Stimulated activated CD8-positive, alpha-beta memory T cell treated with anti-CD3 and anti-CD28 coated beads, Interleukin-7, amount 100 ng/mL, for 48 hours (primary cell): ENCODE data around the gene HMGB2.

Experiments
- DNase-seq, 2 donors: peaks; one replicate each; pipeline ENCODE4 v3.0.0-alpha.2; 2020; ENCODE audit warnings: low read depth in 1 of 2; ENCODE audit errors: extremely low read depth in 1 of 2

HMGB2 gene

DNA sequence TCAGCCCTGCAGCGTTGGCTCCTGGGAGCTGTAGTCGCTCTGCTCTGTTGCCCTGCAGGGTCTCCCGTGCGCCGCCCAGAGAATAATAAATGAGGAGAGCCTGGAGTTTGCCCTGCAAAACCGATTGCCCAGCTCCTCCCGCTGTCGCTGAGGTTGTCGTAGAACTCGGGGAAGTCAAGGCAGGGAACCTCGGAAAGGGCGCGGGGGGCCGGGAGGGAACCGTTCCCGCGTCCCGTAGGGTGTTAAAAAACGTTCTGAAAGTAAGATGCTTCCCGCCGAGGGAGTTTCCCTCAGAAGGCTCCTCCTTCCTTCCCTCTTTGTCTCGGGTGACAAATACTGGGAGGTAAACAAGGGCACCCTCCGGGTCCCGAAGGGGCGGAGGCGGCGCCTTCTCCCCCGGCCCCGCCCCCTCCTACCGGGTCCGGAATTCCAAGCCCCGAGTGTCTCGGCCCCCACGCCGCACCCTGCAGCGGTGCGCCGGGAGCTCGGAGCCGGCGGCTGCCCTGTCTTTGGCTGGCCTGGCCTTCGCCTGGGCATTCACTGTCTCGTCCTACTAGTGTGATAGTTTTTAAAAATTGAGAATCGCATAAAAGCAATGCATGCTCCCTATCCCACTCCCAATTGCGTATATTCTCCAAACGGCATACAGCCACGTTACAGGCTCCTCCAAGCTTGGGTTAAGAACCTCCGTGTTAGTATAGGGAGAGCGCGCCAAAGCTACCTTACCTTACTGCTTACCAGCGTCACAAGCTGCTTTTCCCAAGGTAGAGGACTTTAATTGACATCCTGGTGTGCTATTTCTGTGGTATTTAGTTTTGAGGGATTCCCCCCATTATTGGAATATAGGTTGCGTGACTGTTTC is 964 bp upstream of the HMGB2 start:
- DNase-seq = peak; percentile 33 to 48

DNA sequence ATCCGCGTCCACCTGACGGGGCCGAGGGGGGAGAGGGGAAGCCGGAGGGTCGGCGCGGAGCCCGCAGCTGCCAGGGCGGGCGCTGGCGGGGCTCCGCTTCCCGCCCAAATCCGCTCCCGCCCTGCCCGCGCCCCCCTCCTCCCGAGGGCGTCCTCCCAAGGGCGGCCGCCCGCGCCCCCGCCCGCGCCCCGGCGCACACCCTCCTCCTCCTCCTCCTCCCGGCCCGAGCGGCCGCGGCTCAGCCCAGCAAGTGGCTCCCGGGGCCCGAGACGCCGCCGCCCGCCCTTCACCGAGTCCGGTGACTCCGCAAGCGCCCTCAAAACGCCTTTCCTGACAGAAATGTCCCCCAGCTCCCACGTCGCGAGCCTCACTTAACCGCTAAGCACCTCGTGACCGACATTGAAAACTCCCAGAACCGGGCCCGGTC is 487 bp downstream of the HMGB2 start:
- no peak for DNase-seq

DNA sequence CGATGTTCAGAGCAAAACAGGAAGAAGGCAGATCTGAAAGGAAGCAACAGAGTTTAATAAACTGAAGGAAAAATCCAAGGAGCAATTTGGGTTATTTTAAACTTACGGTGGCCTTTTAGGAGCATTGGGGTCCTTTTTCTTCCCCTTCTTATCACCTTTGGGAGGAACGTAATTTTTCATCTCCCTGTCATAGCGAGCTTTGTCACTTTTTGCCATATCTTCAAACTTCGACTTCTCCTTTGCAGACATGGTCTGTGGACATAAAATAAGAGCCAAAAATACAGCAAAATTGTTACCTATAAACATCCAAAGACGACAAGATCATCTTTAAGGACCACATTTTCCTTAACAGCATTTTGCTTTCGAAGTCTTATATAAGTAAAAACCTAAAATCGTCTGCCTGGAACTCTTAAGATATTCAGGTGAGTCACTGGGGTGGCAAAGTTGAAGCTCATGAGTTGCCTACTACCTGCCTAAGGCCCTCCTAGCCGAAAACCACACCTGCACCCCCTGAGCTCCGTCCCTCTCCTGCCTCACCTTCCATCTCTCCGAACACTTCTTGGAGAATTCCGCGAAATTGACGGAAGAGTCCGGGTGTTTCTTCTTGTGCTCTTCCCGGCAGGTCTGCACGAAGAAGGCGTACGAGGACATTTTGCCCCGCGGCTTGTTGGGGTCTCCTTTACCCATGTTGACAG is 1.0 kb downstream of the HMGB2 start:
- DNase-seq = no peak

DNA sequence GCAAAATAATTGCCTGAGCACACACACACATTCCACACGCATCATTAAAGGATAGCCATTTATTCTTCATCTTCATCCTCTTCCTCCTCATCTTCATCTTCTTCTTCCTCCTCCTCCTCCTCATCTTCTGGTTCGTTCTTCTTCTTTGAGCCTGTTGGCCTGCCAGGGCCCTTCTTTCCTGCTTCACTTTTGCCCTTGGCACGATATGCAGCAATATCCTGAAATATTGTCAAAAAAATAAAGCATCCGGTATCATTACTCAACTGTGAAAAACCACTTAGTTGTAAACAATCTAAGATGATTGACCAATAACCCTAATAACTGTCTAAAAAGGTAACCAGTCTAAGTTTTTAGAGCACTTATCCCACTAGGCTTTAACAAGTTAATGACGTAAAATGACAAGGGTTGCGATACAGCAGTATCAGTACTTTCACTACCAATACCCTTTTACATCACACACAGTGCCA is 2.1 kb downstream of the HMGB2 start:
- no peak for DNase-seq

DNA sequence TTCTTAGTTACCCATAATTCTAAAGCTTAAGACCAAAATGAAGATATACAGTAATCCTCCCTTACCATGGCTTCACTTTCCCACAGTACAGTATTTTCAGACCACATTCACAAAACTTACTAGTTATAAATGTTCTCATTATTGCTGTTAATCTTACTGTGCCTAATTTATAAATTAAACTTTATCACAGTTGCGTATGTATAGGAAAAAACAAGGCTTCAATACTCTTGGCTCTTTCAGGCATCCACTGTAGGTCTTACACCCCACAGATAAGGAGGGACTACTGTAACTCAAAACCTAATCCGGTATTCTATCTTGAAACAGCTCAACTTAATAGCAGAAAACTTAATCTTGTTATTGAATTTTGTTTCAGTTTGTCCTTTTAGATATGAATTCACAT is 3.6 kb downstream of the HMGB2 start:
- no peak for DNase-seq

DNA sequence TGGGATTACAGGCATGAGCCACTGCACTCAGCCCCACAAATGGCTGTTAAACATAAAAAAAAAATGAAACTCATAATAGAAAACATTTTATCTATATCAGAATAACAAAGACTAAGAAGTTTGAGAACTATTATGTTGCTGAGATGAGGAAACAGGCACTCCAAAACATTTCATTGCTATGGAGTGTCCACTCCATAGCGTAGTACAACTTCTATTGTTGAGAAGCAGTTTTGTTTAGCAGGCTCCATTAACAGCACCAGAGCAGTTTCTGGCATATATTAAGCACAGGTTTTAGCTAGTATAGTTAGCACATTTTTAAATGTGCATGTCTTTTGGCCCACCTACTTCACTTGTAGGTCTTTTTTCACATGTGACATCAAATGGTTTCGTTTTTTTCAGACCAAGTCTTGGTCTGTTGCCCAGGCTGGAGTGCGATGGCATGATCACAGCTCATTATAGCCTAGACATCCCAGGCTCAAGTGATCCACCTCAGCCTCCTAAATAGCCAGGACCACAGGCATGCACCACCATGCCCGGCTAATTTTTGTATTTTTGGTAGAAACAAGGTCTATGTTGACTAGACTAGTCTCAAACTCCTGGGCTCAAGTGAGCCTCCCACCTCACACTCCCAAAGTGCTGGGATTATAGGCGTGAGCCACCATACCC is 5.8 kb downstream of the HMGB2 start:
- DNase-seq = no peak

DNA sequence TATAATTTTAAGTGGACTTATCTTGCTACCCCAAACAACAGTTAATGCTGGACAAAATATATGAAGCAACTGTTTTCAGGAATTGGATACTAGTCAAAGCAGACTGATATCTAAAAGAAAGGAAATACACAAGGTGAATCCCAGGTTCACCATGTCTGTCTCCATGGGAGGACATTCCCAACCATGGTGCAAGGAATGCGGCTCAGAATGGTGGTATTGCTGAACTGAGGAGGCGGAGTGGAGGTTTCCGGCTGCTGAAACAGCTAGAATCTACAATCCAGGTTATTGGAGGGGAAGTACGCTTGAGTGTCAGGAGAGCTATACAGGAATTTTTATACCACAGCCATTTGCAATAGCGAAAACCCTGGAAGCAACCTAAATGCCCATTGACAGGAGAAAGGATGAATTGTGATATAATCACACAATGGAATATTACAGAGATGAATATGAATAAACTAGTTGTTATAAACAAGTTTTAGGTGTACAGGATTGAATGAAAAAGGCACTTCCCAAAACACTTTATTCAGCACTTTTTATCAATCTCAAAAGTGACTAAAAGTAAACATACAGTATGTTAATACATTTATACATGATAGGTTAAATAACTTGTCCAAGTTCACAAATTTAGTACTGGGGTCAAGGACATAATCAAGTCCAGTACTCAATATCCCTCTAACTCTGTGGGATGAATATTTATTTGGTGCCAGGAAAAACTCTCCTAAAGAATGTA is 9.0 kb downstream of the HMGB2 start:
- no peak for DNase-seq

DNA sequence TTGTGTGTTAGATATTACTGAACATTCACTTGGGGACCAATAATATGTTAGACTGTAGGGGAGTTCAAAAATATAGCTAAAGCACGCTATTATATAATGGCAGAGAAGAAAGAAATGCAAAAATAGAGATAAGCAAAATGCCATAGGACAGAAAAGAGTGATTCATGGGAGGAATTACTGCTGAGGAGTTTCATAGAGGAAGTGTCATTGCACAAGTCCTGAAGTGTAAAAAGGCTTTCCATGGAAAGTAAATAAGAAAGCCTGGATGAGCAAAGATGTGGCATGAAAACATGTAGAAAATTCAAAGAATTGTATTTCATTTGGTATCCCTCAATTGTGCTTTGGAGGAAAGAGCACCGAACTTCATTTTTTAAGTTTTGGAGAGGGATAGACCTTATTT is 14.5 kb downstream of the HMGB2 start:
- DNase-seq = no peak

DNA sequence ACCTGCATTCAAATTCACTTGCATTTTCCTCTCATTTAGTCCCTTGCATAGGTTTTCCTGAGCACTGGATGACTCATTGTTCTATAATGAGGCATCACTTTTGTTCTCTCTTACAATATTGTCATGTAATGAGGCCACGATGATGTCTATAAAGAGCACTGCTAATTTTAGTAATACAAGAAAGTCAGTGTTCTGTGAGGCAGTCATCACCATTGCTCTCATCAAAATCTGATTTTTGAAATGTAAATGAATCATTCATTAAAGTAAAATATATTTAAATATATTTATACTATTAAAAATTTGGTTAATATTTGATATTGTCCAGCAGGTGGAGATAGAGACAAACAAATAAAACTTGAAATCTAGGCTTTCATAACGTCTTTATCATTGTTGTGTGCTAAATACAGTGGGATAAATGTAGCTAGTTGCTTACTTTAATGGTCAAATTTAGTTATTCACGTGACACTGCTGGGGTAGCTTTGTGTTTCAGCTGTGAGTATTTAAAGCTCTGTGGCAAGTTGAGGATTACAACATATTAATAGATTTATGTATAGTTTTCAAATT is 15.4 kb downstream of the HMGB2 start:
- no peak for DNase-seq

DNA sequence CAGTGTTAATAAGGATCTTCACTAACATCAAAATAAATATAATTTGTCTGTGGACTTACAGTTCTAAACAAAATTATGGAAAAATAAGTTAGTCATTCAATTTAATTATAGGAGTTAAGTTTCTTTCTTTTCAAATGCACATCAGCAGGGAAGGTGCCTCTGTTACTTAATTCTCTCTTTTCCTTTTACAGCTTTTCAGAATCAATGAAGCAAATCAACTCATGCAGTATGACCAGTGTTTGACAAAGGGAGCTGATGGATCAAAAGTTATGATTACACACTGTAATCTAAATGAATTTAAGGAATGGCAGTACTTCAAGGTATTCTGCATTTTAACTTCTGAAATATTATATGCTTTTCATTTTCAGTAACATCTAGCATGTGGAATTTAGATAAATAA is 15.9 kb downstream of the HMGB2 start:
- DNase-seq = no peak

DNA sequence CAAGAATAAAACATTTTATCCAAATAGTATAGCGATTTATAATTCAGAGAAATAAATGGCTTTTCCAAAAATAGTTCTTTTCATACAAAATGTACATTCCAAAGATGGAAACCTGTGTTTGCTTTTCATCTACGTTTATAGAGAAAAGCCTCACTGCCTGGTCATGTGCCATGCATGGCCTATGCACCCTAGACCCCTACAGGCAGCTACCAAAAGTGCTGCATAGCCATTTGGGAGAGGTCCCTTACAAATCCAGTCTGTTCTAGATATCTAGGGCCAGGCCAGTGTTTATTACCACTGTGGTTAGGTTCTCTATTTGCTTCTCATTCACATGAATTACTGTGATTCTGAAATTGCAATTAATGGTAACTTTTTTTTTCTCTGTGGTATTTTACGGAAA is 17.2 kb downstream of the HMGB2 start:
- DNase-seq = no peak

DNA sequence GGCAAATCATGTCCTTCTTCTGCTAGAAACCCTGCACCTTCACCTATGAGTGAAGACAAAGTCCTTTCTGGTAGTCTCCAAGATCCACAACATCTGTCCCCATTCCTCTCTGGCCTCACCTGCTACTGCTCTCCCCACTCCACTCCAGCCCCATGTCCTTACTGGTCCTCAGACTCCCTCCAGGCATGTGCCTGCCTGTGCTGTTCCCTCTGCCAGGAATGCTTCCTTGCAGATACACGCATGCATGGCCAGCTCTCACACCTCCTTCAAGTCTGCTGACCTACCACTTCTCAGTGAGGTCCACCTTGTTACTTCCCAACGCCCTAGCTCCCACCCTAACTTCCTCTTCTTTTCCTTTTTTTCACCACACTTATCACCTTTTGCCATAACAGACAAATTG is 18.1 kb downstream of the HMGB2 start:
- no peak for DNase-seq

DNA sequence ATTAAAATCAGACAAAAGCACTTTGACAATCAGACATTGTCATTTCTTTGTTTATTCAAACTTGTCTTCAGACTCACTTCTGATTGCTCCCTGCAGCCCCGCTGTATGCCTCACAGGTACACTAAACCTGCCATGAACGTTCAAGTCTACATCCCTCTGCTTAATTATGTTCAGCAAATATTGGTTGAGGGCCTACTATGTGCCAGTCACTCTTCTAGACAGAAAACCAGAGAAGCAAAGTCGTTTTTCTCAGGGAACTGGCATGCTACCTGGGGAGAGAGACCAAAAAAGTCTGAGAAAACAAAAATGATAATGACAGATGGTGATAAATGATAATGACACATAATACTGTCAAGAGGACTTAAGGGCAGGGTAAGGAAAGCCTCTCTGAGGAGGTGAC is 19.4 kb downstream of the HMGB2 start:
- DNase-seq = no peak

DNA sequence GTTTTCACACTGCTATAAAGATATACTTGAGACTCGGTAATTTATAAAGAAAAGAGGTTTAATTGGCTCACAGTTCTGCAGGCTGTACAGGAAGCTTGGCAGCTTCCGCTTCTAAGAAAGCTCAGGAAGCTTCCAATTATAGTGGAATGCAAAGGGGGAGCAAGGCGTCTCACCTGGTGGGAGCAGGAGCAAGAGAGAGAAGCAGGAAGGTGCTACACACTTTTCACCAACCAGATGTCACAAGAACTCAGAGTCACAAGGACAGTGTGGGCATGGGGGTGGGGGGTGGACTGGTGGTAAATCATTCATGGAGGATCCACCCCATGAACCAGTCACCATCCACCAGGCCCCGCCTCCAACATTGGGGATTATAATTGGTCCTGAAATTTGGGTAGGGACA is 22.8 kb downstream of the HMGB2 start:
- DNase-seq = no peak

DNA sequence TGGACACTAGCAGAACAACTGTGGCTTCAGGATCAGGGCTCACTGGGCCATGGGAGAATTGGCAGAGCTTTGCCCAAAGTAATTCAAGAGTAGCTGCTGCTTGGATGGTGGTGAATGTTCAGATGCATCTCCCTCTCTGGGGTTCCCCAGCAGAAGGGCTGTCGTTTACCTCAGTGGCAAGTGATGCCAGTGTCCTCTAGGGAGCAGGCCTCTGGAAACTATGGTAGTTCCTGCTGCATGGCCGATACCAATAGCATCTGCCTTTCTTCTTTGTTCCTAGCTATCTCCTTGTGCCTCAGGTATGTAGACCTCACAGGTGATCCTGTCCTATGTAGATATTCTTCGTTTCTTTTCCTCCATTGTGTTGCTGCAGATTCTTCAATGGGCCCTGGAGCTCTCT is 26.4 kb downstream of the HMGB2 start:
- no peak for DNase-seq

DNA sequence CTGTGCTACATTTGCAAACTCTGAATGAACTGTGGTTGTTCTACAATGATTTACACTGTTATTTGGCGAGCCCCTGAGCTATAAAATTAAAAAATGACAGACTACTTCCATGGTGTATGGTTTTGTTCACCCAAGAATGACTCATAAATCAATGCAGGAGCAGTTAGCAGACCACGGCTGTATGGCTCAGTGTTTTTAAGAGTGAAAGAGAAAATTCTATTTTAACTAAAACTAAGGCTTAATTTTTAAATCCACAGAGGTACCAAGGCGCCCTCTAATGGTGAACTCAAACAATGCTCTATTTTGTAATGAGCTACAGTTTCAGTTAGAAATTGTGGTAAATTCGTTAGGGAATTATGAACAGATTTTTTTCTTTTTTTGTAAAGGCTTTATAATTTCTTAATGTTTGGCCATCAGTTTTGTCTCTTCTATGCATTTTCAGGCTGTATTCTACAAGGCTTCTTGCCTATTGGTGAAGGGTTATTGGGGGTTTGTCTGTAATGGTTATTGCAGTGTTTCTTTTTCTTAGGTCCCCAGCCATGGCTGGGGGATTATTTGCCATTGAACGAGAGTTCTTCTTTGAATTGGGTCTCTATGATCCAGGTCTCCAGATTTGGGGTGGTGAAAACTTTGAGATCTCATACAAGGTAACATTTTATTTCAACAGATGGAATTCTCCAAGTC is 32.5 kb downstream of the HMGB2 start:
- DNase-seq = no peak

DNA sequence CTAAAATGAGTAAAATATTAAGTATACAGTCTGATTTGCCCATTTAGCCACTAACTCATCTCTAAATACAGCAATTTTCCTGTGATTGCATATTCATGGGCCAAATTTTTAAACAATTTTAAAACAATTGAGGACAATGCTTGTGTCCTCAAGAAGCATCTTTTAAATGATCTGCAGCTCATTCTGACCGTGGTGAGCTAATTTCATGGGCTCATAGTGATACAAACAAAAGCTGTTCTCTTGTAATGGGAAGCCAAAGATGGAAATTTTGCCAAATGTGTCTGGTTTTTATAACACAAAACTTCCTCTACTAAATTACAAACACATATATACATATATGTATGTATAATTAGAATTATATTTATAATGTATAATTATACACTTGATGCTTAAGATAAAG is 39.7 kb downstream of the HMGB2 start:
- DNase-seq = no peak

DNA sequence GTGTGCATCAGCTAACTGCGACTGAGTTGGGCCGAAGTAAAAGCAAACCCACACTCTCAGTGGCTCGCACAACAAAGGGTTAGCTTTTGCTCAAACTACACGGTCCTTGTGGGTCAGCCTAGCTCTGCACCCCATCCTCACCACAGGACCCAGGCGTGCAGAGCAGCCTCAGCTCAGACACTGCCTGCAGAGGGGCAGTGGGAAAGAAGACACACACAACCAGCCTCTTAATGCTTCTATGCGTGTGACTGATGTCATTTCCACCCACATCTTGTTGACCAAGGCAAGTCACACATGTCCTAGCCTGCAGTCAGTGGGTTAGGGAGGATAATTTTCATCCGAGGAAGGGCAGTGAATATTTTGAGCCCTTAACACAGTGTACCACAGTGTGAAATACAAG is 40.5 kb downstream of the HMGB2 start:
- DNase-seq = no peak

DNA sequence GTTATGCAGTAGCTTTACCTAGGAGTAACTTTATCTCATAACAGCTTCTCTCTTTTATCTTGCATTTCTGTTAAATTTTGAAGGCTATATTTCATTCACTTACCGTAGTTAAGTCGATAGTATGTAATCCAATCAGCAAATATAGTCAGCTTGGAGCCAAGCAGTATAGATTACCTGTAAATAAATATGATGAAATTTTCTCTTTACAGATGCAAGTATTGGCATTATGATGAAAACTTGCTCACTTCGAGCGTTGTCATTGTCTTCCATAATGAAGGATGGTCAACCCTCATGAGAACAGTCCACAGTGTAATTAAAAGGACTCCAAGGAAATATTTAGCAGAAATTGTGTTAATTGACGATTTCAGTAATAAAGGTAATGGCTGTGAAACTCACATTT is 42.3 kb downstream of the HMGB2 start:
- DNase-seq = no peak

DNA sequence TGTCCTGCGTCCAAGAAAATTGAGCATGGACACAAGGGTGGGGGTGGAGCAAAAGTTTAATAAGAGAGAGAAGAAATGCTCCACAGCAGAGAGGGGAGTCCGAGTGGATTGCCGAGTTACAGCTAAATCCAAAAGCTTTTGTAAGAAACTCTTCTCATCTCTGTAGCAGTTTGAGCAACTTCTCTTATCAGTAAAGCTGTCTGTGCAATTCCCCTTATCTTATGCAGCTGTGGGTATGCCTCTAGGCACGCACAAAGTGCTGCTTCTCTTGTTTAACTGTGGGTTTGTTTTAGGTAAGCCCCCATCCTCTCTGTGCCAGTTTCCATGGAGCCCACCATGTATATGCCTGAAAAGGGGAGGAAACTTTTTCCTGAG is 44.8 kb downstream of the HMGB2 start:
- DNase-seq = no peak
